H1 (cell line): ENCODE measurements around the gene FUT4. TPM values are rescaled to one million over a fixed set of nuclear protein-coding genes. Genes with fewer than 3 reads are reported as not detected.

Experiments used
- CHD2 ChIP-seq: IDR thresholded peaks from 2 replicates; pipeline ENCODE4 v1.6.1; 2012; ENCODE audit warnings: low read length, improper control_type of control experiment
- CTCF ChIP-seq, 3 experiments: IDR thresholded peaks; 1 replicate in 2 of 3; 2 replicates in 1 of 3; pipeline versions ENCODE4 v1.5.1 to v1.6.1; 2011; ENCODE audit warnings: low read length in 3 of 3, mild to moderate bottlenecking in 3 of 3, inconsistent platforms in 2 of 3, low read depth in 1 of 3, moderate library complexity in 1 of 3; ENCODE audit not compliant: insufficient read depth in 1 of 3; ENCODE audit errors: control extremely low read depth in 1 of 3
- MAX ChIP-seq: IDR thresholded peaks from 2 replicates; pipeline ENCODE4 v1.6.1; 2012; ENCODE audit warnings: inconsistent platforms
- POLR2A ChIP-seq, 2 experiments: IDR thresholded peaks; 1 replicate in 1 of 2; 2 replicates in 1 of 2; pipeline ENCODE4 v1.6.1; 2011; ENCODE audit warnings: low read depth in 2 of 2, low read length in 2 of 2, mild to moderate bottlenecking in 2 of 2; ENCODE audit errors: control extremely low read depth in 1 of 2
- SRF ChIP-seq: IDR thresholded peaks from 2 replicates; pipeline ENCODE4 v1.6.1; 2011; ENCODE audit warnings: mild to moderate bottlenecking, low read depth, low read length, moderate library complexity
- polyA plus RNA-seq, 7 experiments: library from polyadenylated mRNA; depleted of rRNA in 3 of 7; stranded (reverse) in 5 of 7; unstranded in 2 of 7; fragments of >200 nt in 5 of 7; fragments of 200-250 nt in 2 of 7; gene quantifications; 1 replicate in 5 of 7; 2 replicates in 1 of 7; 4 replicates in 1 of 7; pipeline versions ENCODE4 v1.2.1 to v1.2.3, GENCODE V29; 2011 to 2013; ENCODE audit warnings: missing spikeins in 2 of 7, mixed read lengths in 2 of 7
- total RNA-seq: library from RNA; stranded (reverse); fragmentation: NEBNext Ultra II Directional; extraction: Animal tissue kit (Norgen Biotek cat#: 25700); gene quantifications from 2 replicates; pipeline ENCODE4 v1.2.1, GENCODE V29; 2021

Gene FUT4
- total and polyA plus RNA-seq, 2 of the 8 experiments (the other 6 are each of a cell fraction or from before 2014, with no cell fraction given) = 2.6 to 8.0 TPM

- TF ChIP-seq CTCF (IDR thresholded peaks at IDR 0.05; ENCODE audit: control extremely low read depth in 1 of 3, insufficient read depth in 1 of 3, low read depth in 1 of 3, low read length in 3 of 3) (no peak), MAX (no peak), CHD2 (no peak), POLR2A (IDR thresholded peaks at IDR 0.05; ENCODE audit: control extremely low read depth in 1 of 2, low read depth in 2 of 2, low read length in 2 of 2) (no peak), SRF (no peak)
These were observed 39.6 kb downstream of the FUT4 start (continued) for GRCh38 chr11:94583213-94583865.
